CD4-positive, alpha-beta T cell treated with Interferon alpha-2 for 1 hour (primary cell): Measurements from ENCODE around the gene ASXL2.

Experiments used
- DNase-seq, 2 donors: peaks; one replicate each; pipeline ENCODE4 v3.0.0-alpha.2; 2020 to 2022

ASXL2 gene

GRCh38 chr2:25684577-25685473 is 193.5 kb downstream of the ASXL2 start:
- DNase-seq = no peak
